Adrenal gland (tissue), 12 donors: ENCODE results near the gene CPSF7. TPM values are rescaled to one million over a fixed set of nuclear protein-coding genes. Genes with fewer than 3 reads are reported as not detected.

Source experiments
- DNase-seq, 7 donors: peaks; one replicate each; pipeline ENCODE4 v3.0.0-alpha.2; 2019 to 2020
- H3K27ac ChIP-seq, 5 donors: fragments of 200-600 bp; sonication (generic) in 4 of 5; 1 replicate in 3 of 5; 2 replicates in 2 of 5; pipeline versions ENCODE4 v1.5.1 to v1.8.0; 2016 to 2020; ENCODE audit warnings: mild to moderate bottlenecking in 1 of 5
- H3K27me3 ChIP-seq: fragments of 200-600 bp; 2 replicates; pipeline ENCODE4 v1.8.0; 2021
- H3K36me3 ChIP-seq, 2 donors: fragments of 200-600 bp; replicated peaks in 1 of 2; 1 replicate in 1 of 2; 2 replicates in 1 of 2; pipeline versions ENCODE4 v1.5.1 to v1.8.0; 2018 to 2022
- H3K4me1 ChIP-seq, 2 donors: fragments of 200-600 bp; replicated peaks in 1 of 2; 1 replicate in 1 of 2; 2 replicates in 1 of 2; pipeline versions ENCODE4 v1.5.1 to v1.8.0; 2018 to 2021
- H3K4me3 ChIP-seq, 4 donors: fragments of 200-600 bp; sonication (generic) in 3 of 4; one replicate each; pipeline ENCODE4 v1.5.1; 2016 to 2018
- H3K9me3 ChIP-seq, 3 donors: fragments of 200-600 bp; sonication (generic) in 1 of 3; replicated peaks in 1 of 3; 1 replicate in 2 of 3; 2 replicates in 1 of 3; pipeline versions ENCODE4 v1.5.1 to v1.8.0; 2016 to 2021
- CTCF ChIP-seq, 6 experiments: fragments of 450-650 bp in 4 of 6; fragments of 200-600 bp in 2 of 6; sonication (generic) in 1 of 6; IDR thresholded peaks; 1 replicate in 5 of 6; 2 replicates in 1 of 6; pipeline versions ENCODE4 v1.5.1 to v1.8.0; 2016 to 2021; ENCODE audit warnings: antibody characterized with exemption in 6 of 6, mild to moderate bottlenecking in 2 of 6, moderate library complexity in 1 of 6
- POLR2A ChIP-seq, 2 donors: fragments of 450-650 bp; IDR thresholded peaks; one replicate each; pipeline ENCODE4 v1.6.1; 2017; ENCODE audit warnings: antibody characterized with exemption in 2 of 2, mild to moderate bottlenecking in 2 of 2, moderate library complexity in 1 of 2
- WGBS, 4 donors: extraction: QIAGEN DNeasy Blood & Tissue Kit in 2 of 4; methylation state at CpG; one replicate each; pipeline versions ENCODE4 v1.1.5 to v1.1.7; 2013 to 2017; 5-methylcytosine and 5-hydroxymethylcytosine counted together
- intact Hi-C, 2 donors: fragments of 100-400 bp; cut with DNase I; formaldehyde crosslinking; loops; one replicate each; pipeline versions ENCODE4 v1.14.1 to v1.15.0; 2022 to 2023
- polyA plus RNA-seq, 3 donors: library from polyadenylated mRNA; stranded (reverse); fragments of 200-250 nt in 2 of 3; fragments of 350-450 nt in 1 of 3; fragmentation: Illumina TruSeq in 1 of 3; extraction: RNeasy Lipid Tissue Mini Kit (QIAGEN cat#74804) in 1 of 3; gene quantifications; one replicate each; pipeline ENCODE4 v1.2.3, GENCODE V29; 2013 to 2014
- total RNA-seq, 9 donors: library from RNA; depleted of rRNA in 4 of 9; stranded (reverse); fragments of >200 nt in 4 of 9; fragments of 120-200 nt in 1 of 9; fragmentation: NEBNext Ultra II Directional in 1 of 9; extraction: Animal tissue kit (Norgen Biotek cat#: 25700) in 1 of 9; gene quantifications; one replicate each; pipeline versions ENCODE4 v1.1.0 to v1.2.4, GENCODE V29; 2013 to 2023
- donor health status: healthy with polysubstance abuse.
- donor health status: Bipolar disorder and iron deficiency.
- donor health status: DM: yes; HTN: yes; CAD: no.
- donor health status: DM: no; HTN: no; CAD: no.
- donor health status: DM: no; HTN: no; CAD: no.
- donor health status: DM: yes; HTN: yes; CAD: no.

CPSF7 gene
- total and polyA plus RNA-seq, 12 donors: 24.6 to 93.5 (median 71.9) TPM

- DNase-seq: no peak
- intact Hi-C loops: no loop called here
- Histone ChIP-seq H3K27me3 (no peaks in the 10 kb centered on the region), H3K27ac (no peak overlapping the region), H3K9me3 (no peaks in the 10 kb centered on the region), H3K36me3 (no peaks in the 10 kb centered on the region), H3K4me1 (no peaks in the 10 kb centered on the region), H3K4me3 (no peak overlapping the region)
- TF ChIP-seq CTCF (IDR thresholded peaks at IDR 0.05) (no peak), POLR2A (IDR thresholded peaks at IDR 0.05) (no peak)
- WGBS, 4 donors: 73 to 89% (median 84%) methylated on average over 2 to 3 of the region's 3 CpGs
These were observed 30.7 kb upstream of the CPSF7 start for GRCh38 chr11:61460474-61460881.

GRCh38 chr11:61454520-61454919, 24.7 kb upstream of the CPSF7 start:
- WGBS, 4 donors: 78 to 85% (median 82%) methylated on average over 7 of the region's 7 CpGs
- H3K36me3 ChIP-seq: peaks cover 0 to 4% of the 10 kb centered on the region in 2 donors
- H3K4me1 ChIP-seq: no peaks in the 10 kb centered on the region
- no peaks in the 10 kb centered on the region for H3K27me3 ChIP-seq
- no peak overlapping the region for H3K27ac ChIP-seq
- no peak for DNase-seq
- no peaks in the 10 kb centered on the region for H3K9me3 ChIP-seq
- no peak overlapping the region for H3K4me3 ChIP-seq
- TF ChIP-seq CTCF (IDR thresholded peaks at IDR 0.05) (no peak), POLR2A (IDR thresholded peaks at IDR 0.05) (no peak)
- intact Hi-C loops: no loop called here

GRCh38 chr11:61453695-61454094, 23.9 kb upstream of the CPSF7 start:
- Histone ChIP-seq H3K27me3 (no peaks in the 10 kb centered on the region), H3K27ac (no peak overlapping the region), H3K9me3 (no peaks in the 10 kb centered on the region), H3K4me3 (no peak overlapping the region), H3K36me3 (peaks cover 0 to 9% of the 10 kb centered on the region in 2 donors), H3K4me1 (no peaks in the 10 kb centered on the region)
- WGBS, 4 donors: 62 to 85% (median 72%) methylated on average over 3 of the region's 3 CpGs
- intact Hi-C loops: no loop called here
- no peak for DNase-seq
- no peak for TF ChIP-seq POLR2A (IDR thresholded peaks at IDR 0.05)
- TF ChIP-seq CTCF (IDR thresholded peaks at IDR 0.05): no peak

- no peaks in the 10 kb centered on the region for H3K27me3 ChIP-seq
- intact Hi-C loops: no loop called here
- H3K27ac ChIP-seq: no peak overlapping the region
- TF ChIP-seq POLR2A (IDR thresholded peaks at IDR 0.05): no peak
- TF ChIP-seq CTCF (IDR thresholded peaks at IDR 0.05): no peak
- H3K36me3 ChIP-seq: peaks cover 0 to 17% of the 10 kb centered on the region in 2 donors
- no peak overlapping the region for H3K4me3 ChIP-seq
- WGBS, 4 donors: 96 to 100% (median 99%) methylated on average over 2 of the region's 2 CpGs
- H3K4me1 ChIP-seq: peaks cover 0 to 8% of the 10 kb centered on the region in 2 donors
- no peaks in the 10 kb centered on the region for H3K9me3 ChIP-seq
- no peak for DNase-seq
These were observed 23.1 kb upstream of the CPSF7 start for GRCh38 chr11:61452825-61453224.
